ENCODE results near the gene WIZ. TPM values are rescaled to one million over a fixed set of nuclear protein-coding genes. Genes with fewer than 3 reads are reported as not detected.

The WIZ gene
- total RNA-seq, 1 donor from 2014 or later: 2.4 TPM

GRCh38 chr19:15379083-15379998, 70.4 kb downstream of the WIZ start, which contains the start of gene AKAP8:
Gene AKAP8 (minus strand): TSS chr19:15379787. CDS start chr19:15379731, 56 bp downstream.
- peak within 1 kb of the TSS; percentile 98 for H3K4me3 ChIP-seq (ENCODE audit: low read depth, low read length)
- DNase-seq (ENCODE audit: low read depth): peak; percentile 91
- FAIRE-seq: no peak
- H3K36me3 ChIP-seq (ENCODE audit: control insufficient read depth, insufficient read depth, low read length): no peaks in the 10 kb centered on the region
- no peaks in the 10 kb centered on the region for H3K27me3 ChIP-seq (ENCODE audit: control insufficient read depth, insufficient read depth, low read length)
- TF ChIP-seq CTCF (IDR thresholded peaks at IDR 0.05; ENCODE audit: insufficient read depth, low read length, severe bottlenecking): no peak

GRCh38 chr19:15378534-15379082, 71.1 kb downstream of the WIZ start:
- no peak for FAIRE-seq

GRCh38 chr19:15374796-15375440, 74.8 kb downstream of the WIZ start:
- no peak for DNase-seq (ENCODE audit: low read depth)
- H3K27me3 ChIP-seq (ENCODE audit: control insufficient read depth, insufficient read depth, low read length): no peaks in the 10 kb centered on the region
- TF ChIP-seq CTCF (IDR thresholded peaks at IDR 0.05; ENCODE audit: insufficient read depth, low read length, severe bottlenecking): no peak
- FAIRE-seq: no peak
- H3K4me3 ChIP-seq (ENCODE audit: low read depth, low read length): no peak overlapping the region
- peaks cover 19% of the 10 kb centered on the region for H3K36me3 ChIP-seq (ENCODE audit: control insufficient read depth, insufficient read depth, low read length)

More at GRCh38 chr19:15378534-15379082, 71.1 kb downstream of the WIZ start:
- H3K4me3 ChIP-seq (ENCODE audit: low read depth, low read length): peak overlapping the region; percentile 98
- no peaks in the 10 kb centered on the region for H3K27me3 ChIP-seq (ENCODE audit: control insufficient read depth, insufficient read depth, low read length)
- H3K36me3 ChIP-seq (ENCODE audit: control insufficient read depth, insufficient read depth, low read length): no peaks in the 10 kb centered on the region
- TF ChIP-seq CTCF (IDR thresholded peaks at IDR 0.05; ENCODE audit: insufficient read depth, low read length, severe bottlenecking): no peak
- DNase-seq (ENCODE audit: low read depth): peak; percentile 37

GRCh38 chr19:15374105-15374651, 75.6 kb downstream of the WIZ start:
- Histone ChIP-seq H3K4me3 (ENCODE audit: low read depth, low read length) (no peak overlapping the region), H3K36me3 (ENCODE audit: control insufficient read depth, insufficient read depth, low read length) (peaks cover 25% of the 10 kb centered on the region), H3K27me3 (ENCODE audit: control insufficient read depth, insufficient read depth, low read length) (no peaks in the 10 kb centered on the region)
- no peak for DNase-seq (ENCODE audit: low read depth)
- no peak for TF ChIP-seq CTCF (IDR thresholded peaks at IDR 0.05; ENCODE audit: insufficient read depth, low read length, severe bottlenecking)
- FAIRE-seq: no peak

GRCh38 chr19:15373644-15374043, 76.1 kb downstream of the WIZ start:
- FAIRE-seq (no peak), DNase-seq (ENCODE audit: low read depth) (no peak)
- H3K36me3 ChIP-seq (ENCODE audit: control insufficient read depth, insufficient read depth, low read length): peaks cover 26% of the 10 kb centered on the region
- H3K4me3 ChIP-seq (ENCODE audit: low read depth, low read length): no peak overlapping the region
- H3K27me3 ChIP-seq (ENCODE audit: control insufficient read depth, insufficient read depth, low read length): no peaks in the 10 kb centered on the region
- no peak for TF ChIP-seq CTCF (IDR thresholded peaks at IDR 0.05; ENCODE audit: insufficient read depth, low read length, severe bottlenecking)

Data from bronchial epithelial cell (primary cell).